WTC11 (cell line): ENCODE measurements around the gene SMARCAD1. TPM values are rescaled to one million over a fixed set of nuclear protein-coding genes. Genes with fewer than 3 reads are reported as not detected.

Source experiments
- ATAC-seq: fragments of 200-7000 bp; cut with Tn5 transposase; 2 replicates; pipeline ENCODE4 v1.10.0; 2021; ENCODE audit warnings: mild to moderate bottlenecking, moderate library complexity
- CTCF ChIA-PET: fragments of 300-600 bp; sonication (Branson Sonifier 250); formaldehyde crosslinking; loops from one replicate; lab custom pipeline; 2021; ENCODE audit warnings: antibody characterized with exemption; lab: Charles Lee
- POLR2A ChIA-PET: fragments of 350-600 bp; sonication (Branson Sonifier 250); formaldehyde crosslinking; loops from one replicate; lab custom pipeline; 2021; ENCODE audit warnings: antibody characterized with exemption; lab: Charles Lee
- DNase-seq: peaks from one replicate; pipeline ENCODE4 v3.0.0; 2021; ENCODE audit warnings: low spot score
- H3K27ac Mint-ChIP-seq: 2 replicates; pipeline ENCODE4 v1.8.0; 2021; ENCODE audit warnings: mixed read lengths
- H3K27me3 Mint-ChIP-seq: 2 replicates; pipeline ENCODE4 v1.8.0; 2021; ENCODE audit warnings: low read depth, mild to moderate bottlenecking, moderate library complexity, mixed read lengths
- H3K36me3 Mint-ChIP-seq: 2 replicates; pipeline ENCODE4 v1.8.0; 2021; ENCODE audit warnings: mixed read lengths
- H3K4me1 Mint-ChIP-seq: 2 replicates; pipeline ENCODE4 v1.8.0; 2022; ENCODE audit warnings: mixed read lengths
- H3K4me3 Mint-ChIP-seq: 2 replicates; pipeline ENCODE4 v1.8.0; 2021; ENCODE audit warnings: mild to moderate bottlenecking, moderate library complexity, mixed read lengths
- H3K9me3 Mint-ChIP-seq: 2 replicates; pipeline ENCODE4 v1.8.0; 2021; ENCODE audit warnings: mixed read lengths
- AFF4 ChIP-seq: sonication (generic); formaldehyde crosslinking; IDR thresholded peaks from 2 replicates; pipeline ENCODE4 v1.8.1; 2023; ENCODE audit warnings: mild to moderate bottlenecking, missing genetic modification reagents, borderline replicate concordance
- CDX4 ChIP-seq: fragments of 250-450 bp; sonication (Bioruptor Pico); IDR thresholded peaks from 2 replicates; pipeline ENCODE4 v1.9.0; 2021; ENCODE audit warnings: moderate library complexity, mild to moderate bottlenecking, inconsistent platforms, borderline replicate concordance
- ELF4 ChIP-seq: sonication (generic); formaldehyde crosslinking; IDR thresholded peaks from 2 replicates; pipeline ENCODE4 v1.8.1; 2022; ENCODE audit warnings: low read depth, mild to moderate bottlenecking, moderate library complexity, missing genetic modification reagents
- FOXP1 ChIP-seq: sonication (generic); formaldehyde crosslinking; IDR thresholded peaks from 2 replicates; pipeline ENCODE4 v1.8.0; 2022; ENCODE audit warnings: missing genetic modification reagents, mild to moderate bottlenecking, moderate library complexity, borderline replicate concordance
- FOXP4 ChIP-seq: sonication (generic); formaldehyde crosslinking; IDR thresholded peaks from 2 replicates; pipeline ENCODE4 v1.8.0; 2022; ENCODE audit warnings: mild to moderate bottlenecking, missing genetic modification reagents
- RORB ChIP-seq: fragments of 250-450 bp; sonication (Bioruptor Pico); IDR thresholded peaks from 2 replicates; pipeline ENCODE4 v1.9.0; 2021; ENCODE audit warnings: mild to moderate bottlenecking
- TEAD1 ChIP-seq: sonication (generic); formaldehyde crosslinking; IDR thresholded peaks from 2 replicates; pipeline ENCODE4 v1.8.0; 2022; ENCODE audit warnings: mild to moderate bottlenecking, missing genetic modification reagents
- TEAD4 ChIP-seq: sonication (generic); formaldehyde crosslinking; IDR thresholded peaks from 2 replicates; pipeline ENCODE4 v1.8.0; 2022; ENCODE audit warnings: mild to moderate bottlenecking, missing genetic modification reagents
- TP53 ChIP-seq: sonication (generic); formaldehyde crosslinking; IDR thresholded peaks from 2 replicates; pipeline ENCODE4 v1.8.1; 2023; ENCODE audit warnings: mild to moderate bottlenecking, missing genetic modification reagents
- ZNF138 ChIP-seq: sonication (generic); formaldehyde crosslinking; conservative IDR thresholded peaks from 2 replicates; pipeline ENCODE4 v1.8.1; 2022; ENCODE audit warnings: mild to moderate bottlenecking, moderate library complexity, missing genetic modification reagents
- ZNF396 ChIP-seq: fragments of 250-450 bp; sonication (Bioruptor Pico); IDR thresholded peaks from 2 replicates; pipeline ENCODE4 v1.8.0; 2021; ENCODE audit warnings: mild to moderate bottlenecking, moderate library complexity, borderline replicate concordance
- ZSCAN18 ChIP-seq: fragments of 250-450 bp; sonication (Bioruptor Pico); IDR thresholded peaks from 2 replicates; pipeline ENCODE4 v2.1.2; 2022; ENCODE audit warnings: mild to moderate bottlenecking, moderate library complexity
- total RNA-seq: library from RNA; stranded (reverse); gene quantifications from 3 replicates; pipeline ENCODE4 v1.2.3, GENCODE V29; 2021
- TF ChIP-seq, protein P1 (sequence below): fragments of 250-450 bp; sonication (Bioruptor Pico); IDR thresholded peaks from 2 replicates; pipeline ENCODE4 v1.9.0; 2021; ENCODE audit warnings: mild to moderate bottlenecking
- TF ChIP-seq, protein P2 (sequence below): sonication (generic); formaldehyde crosslinking; IDR thresholded peaks from 2 replicates; pipeline ENCODE4 v1.8.1; 2022; ENCODE audit warnings: low read depth, mild to moderate bottlenecking, moderate library complexity, missing genetic modification reagents, borderline replicate concordance
- TF ChIP-seq, protein P3 (sequence below): sonication (generic); formaldehyde crosslinking; IDR thresholded peaks from 2 replicates; pipeline ENCODE4 v1.8.1; 2022; ENCODE audit warnings: mild to moderate bottlenecking, missing genetic modification reagents, moderate library complexity, borderline replicate concordance
- TF ChIP-seq, protein P4 (sequence below): sonication (generic); formaldehyde crosslinking; IDR thresholded peaks from 2 replicates; pipeline ENCODE4 v1.8.0; 2022; ENCODE audit warnings: mild to moderate bottlenecking, missing genetic modification reagents
- TF ChIP-seq, protein P5 (sequence below): sonication (generic); formaldehyde crosslinking; IDR thresholded peaks from 2 replicates; pipeline ENCODE4 v1.8.0; 2022; ENCODE audit warnings: missing genetic modification reagents

SMARCAD1 gene
- total RNA-seq, 1 experiment from 2014 or later: 48.9 TPM

GRCh38 chr4:94338681-94339351, 131.2 kb downstream of the SMARCAD1 start (continued):
- no peak for TF ChIP-seq TEAD4 (CRISPR knock-in tag)
- TF ChIP-seq FOXP1 (CRISPR knock-in tag): no peak
- TF ChIP-seq, protein P1, sequence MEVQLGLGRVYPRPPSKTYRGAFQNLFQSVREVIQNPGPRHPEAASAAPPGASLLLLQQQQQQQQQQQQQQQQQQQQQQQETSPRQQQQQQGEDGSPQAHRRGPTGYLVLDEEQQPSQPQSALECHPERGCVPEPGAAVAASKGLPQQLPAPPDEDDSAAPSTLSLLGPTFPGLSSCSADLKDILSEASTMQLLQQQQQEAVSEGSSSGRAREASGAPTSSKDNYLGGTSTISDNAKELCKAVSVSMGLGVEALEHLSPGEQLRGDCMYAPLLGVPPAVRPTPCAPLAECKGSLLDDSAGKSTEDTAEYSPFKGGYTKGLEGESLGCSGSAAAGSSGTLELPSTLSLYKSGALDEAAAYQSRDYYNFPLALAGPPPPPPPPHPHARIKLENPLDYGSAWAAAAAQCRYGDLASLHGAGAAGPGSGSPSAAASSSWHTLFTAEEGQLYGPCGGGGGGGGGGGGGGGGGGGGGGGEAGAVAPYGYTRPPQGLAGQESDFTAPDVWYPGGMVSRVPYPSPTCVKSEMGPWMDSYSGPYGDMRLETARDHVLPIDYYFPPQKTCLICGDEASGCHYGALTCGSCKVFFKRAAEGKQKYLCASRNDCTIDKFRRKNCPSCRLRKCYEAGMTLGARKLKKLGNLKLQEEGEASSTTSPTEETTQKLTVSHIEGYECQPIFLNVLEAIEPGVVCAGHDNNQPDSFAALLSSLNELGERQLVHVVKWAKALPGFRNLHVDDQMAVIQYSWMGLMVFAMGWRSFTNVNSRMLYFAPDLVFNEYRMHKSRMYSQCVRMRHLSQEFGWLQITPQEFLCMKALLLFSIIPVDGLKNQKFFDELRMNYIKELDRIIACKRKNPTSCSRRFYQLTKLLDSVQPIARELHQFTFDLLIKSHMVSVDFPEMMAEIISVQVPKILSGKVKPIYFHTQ (CRISPR knock-in tag): no peak
- TF ChIP-seq, protein P2, sequence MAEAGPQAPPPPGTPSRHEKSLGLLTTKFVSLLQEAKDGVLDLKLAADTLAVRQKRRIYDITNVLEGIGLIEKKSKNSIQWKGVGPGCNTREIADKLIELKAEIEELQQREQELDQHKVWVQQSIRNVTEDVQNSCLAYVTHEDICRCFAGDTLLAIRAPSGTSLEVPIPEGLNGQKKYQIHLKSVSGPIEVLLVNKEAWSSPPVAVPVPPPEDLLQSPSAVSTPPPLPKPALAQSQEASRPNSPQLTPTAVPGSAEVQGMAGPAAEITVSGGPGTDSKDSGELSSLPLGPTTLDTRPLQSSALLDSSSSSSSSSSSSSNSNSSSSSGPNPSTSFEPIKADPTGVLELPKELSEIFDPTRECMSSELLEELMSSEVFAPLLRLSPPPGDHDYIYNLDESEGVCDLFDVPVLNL: no peak
- TF ChIP-seq, protein P3, sequence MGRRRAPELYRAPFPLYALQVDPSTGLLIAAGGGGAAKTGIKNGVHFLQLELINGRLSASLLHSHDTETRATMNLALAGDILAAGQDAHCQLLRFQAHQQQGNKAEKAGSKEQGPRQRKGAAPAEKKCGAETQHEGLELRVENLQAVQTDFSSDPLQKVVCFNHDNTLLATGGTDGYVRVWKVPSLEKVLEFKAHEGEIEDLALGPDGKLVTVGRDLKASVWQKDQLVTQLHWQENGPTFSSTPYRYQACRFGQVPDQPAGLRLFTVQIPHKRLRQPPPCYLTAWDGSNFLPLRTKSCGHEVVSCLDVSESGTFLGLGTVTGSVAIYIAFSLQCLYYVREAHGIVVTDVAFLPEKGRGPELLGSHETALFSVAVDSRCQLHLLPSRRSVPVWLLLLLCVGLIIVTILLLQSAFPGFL: no peak
- TF ChIP-seq, protein P4, sequence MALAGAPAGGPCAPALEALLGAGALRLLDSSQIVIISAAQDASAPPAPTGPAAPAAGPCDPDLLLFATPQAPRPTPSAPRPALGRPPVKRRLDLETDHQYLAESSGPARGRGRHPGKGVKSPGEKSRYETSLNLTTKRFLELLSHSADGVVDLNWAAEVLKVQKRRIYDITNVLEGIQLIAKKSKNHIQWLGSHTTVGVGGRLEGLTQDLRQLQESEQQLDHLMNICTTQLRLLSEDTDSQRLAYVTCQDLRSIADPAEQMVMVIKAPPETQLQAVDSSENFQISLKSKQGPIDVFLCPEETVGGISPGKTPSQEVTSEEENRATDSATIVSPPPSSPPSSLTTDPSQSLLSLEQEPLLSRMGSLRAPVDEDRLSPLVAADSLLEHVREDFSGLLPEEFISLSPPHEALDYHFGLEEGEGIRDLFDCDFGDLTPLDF (CRISPR knock-in tag): no peak
- no peak for TF ChIP-seq ZNF396 (CRISPR knock-in tag)
- TF ChIP-seq TP53 (CRISPR knock-in tag): no peak
- TF ChIP-seq, all 79 proteins: peak for 0

GRCh38 chr4:94339779-94340178, 132.1 kb downstream of the SMARCAD1 start:
- ChIA-PET POLR2A (no interaction called here), CTCF (no interaction called here)
- DNase-seq: no peak
- Mint-ChIP-seq H3K27me3 (no peaks in the 10 kb centered on the region), H3K4me1 (no peaks in the 10 kb centered on the region), H3K27ac (no peak overlapping the region), H3K9me3 (no peaks in the 10 kb centered on the region), H3K36me3 (no peaks in the 10 kb centered on the region), H3K4me3 (no peak overlapping the region)
- ATAC-seq: no peak
- TF ChIP-seq CDX4 (no peak), ZNF138 (CRISPR knock-in tag) (no peak), AFF4 (CRISPR knock-in tag) (no peak), RORB (CRISPR knock-in tag) (no peak), ZSCAN18 (no peak), ELF4 (CRISPR knock-in tag) (no peak), FOXP4 (CRISPR knock-in tag) (no peak), TEAD1 (no peak)
- TF ChIP-seq, protein P5, sequence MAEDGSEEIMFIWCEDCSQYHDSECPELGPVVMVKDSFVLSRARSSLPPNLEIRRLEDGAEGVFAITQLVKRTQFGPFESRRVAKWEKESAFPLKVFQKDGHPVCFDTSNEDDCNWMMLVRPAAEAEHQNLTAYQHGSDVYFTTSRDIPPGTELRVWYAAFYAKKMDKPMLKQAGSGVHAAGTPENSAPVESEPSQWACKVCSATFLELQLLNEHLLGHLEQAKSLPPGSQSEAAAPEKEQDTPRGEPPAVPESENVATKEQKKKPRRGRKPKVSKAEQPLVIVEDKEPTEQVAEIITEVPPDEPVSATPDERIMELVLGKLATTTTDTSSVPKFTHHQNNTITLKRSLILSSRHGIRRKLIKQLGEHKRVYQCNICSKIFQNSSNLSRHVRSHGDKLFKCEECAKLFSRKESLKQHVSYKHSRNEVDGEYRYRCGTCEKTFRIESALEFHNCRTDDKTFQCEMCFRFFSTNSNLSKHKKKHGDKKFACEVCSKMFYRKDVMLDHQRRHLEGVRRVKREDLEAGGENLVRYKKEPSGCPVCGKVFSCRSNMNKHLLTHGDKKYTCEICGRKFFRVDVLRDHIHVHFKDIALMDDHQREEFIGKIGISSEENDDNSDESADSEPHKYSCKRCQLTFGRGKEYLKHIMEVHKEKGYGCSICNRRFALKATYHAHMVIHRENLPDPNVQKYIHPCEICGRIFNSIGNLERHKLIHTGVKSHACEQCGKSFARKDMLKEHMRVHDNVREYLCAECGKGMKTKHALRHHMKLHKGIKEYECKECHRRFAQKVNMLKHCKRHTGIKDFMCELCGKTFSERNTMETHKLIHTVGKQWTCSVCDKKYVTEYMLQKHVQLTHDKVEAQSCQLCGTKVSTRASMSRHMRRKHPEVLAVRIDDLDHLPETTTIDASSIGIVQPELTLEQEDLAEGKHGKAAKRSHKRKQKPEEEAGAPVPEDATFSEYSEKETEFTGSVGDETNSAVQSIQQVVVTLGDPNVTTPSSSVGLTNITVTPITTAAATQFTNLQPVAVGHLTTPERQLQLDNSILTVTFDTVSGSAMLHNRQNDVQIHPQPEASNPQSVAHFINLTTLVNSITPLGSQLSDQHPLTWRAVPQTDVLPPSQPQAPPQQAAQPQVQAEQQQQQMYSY (CRISPR knock-in tag): no peak
